Retinal pigment epithelial cell (primary cell): Measurements from ENCODE around the gene CDK12.
"Not testable (repeated sequence)": the region's sequence is repeated elsewhere in the genome, so short reads cannot be mapped to it uniquely, and the experiment has no call there.

Experiments
- DNase-seq: peaks from one replicate; pipeline ENCODE4 v3.0.0-alpha.2; 2010; ENCODE audit warnings: low read depth
- H3K4me3 ChIP-seq: 2 replicates; pipeline ENCODE4 v1.5.1; 2011; ENCODE audit warnings: mild to moderate bottlenecking, low read length, control low read depth, moderate library complexity
- TF ChIP-seq, protein P1 (sequence below): conservative IDR thresholded peaks from 2 replicates; pipeline ENCODE4 v1.5.1; 2011; ENCODE audit warnings: low read depth, low read length, control low read depth, inconsistent platforms

Gene CDK12

DNA sequence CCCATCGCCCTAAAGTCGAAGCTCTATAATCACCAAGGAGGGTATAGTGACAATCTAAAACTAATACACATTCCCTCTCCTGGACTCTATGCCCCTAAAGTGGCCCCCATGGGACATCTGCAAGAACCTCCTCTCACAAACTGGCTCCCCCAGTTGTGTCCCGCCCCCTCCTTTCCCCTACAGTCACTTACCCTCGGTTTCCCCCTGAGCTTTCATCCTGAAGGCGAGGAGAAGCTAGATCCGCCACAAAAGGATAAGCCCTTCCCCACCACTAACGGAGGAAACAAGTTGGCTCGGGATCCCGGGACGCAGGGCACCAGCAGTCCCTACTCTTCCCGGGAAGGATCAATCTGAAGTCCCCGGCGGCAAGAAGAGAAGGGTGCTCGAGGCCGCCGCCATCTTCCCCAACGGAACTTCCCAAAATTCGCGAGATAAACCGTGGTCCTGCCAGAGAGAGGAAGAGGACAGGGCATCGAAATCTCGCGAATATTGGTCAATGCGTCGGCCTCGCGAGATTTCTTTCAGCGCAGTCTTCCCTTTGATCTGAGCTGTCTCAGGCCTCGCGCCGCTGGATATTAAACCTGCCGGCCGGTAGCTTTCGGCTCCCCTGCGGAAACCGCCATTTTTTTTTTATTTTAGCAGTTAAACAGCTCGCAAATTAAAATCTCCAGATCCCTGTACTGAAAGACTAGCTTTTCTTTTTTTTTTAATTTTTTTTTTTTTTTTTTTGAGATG, 10.3 kb upstream of the CDK12 start, which contains the start of gene MED1:
MED1 (minus strand) TSS at position 417 of the 735 bp plus-strand sequence; CDS start at position 216, 201 bp downstream.
- H3K4me3 ChIP-seq, result peak within 1 kb of the TSS; percentile 73
- DNase-seq, result peak; percentile 92
- TF ChIP-seq, protein P1, sequence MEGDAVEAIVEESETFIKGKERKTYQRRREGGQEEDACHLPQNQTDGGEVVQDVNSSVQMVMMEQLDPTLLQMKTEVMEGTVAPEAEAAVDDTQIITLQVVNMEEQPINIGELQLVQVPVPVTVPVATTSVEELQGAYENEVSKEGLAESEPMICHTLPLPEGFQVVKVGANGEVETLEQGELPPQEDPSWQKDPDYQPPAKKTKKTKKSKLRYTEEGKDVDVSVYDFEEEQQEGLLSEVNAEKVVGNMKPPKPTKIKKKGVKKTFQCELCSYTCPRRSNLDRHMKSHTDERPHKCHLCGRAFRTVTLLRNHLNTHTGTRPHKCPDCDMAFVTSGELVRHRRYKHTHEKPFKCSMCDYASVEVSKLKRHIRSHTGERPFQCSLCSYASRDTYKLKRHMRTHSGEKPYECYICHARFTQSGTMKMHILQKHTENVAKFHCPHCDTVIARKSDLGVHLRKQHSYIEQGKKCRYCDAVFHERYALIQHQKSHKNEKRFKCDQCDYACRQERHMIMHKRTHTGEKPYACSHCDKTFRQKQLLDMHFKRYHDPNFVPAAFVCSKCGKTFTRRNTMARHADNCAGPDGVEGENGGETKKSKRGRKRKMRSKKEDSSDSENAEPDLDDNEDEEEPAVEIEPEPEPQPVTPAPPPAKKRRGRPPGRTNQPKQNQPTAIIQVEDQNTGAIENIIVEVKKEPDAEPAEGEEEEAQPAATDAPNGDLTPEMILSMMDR, result no peak

DNA sequence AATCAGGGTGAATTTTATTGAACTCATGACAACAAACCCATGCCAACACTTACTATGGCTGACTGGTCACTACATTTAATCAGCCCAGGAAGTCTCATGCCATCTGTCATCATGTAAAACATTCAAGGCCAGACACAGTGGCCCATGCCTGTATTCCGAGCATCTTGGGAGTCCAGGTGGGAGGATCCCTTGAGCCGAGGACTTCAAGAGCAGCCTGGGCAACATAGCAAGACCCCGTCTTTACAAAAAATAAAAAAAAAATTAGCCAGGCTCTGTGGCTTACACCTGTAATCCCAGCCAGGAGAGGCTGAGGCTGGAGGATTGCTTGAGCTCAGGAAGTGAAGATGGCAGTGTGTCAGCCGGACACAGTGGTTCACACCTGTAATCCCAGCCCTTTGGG, 5.4 kb upstream of the CDK12 start:
- no peak overlapping the region for H3K4me3 ChIP-seq
- no peak for DNase-seq
- TF ChIP-seq, protein P1, result no peak

DNA sequence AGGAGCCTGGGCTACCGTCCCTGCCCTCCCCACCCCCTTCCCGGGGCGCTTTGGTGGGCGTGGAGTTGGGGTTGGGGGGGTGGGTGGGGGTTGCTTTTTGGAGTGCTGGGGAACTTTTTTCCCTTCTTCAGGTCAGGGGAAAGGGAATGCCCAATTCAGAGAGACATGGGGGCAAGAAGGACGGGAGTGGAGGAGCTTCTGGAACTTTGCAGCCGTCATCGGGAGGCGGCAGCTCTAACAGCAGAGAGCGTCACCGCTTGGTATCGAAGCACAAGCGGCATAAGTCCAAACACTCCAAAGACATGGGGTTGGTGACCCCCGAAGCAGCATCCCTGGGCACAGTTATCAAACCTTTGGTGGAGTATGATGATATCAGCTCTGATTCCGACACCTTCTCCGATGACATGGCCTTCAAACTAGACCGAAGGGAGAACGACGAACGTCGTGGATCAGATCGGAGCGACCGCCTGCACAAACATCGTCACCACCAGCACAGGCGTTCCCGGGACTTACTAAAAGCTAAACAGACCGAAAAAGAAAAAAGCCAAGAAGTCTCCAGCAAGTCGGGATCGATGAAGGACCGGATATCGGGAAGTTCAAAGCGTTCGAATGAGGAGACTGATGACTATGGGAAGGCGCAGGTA, 762 bp downstream of the CDK12 start:
- peak overlapping the region; percentile 91 for H3K4me3 ChIP-seq
- no peak for DNase-seq
- TF ChIP-seq, protein P1, result no peak

DNA sequence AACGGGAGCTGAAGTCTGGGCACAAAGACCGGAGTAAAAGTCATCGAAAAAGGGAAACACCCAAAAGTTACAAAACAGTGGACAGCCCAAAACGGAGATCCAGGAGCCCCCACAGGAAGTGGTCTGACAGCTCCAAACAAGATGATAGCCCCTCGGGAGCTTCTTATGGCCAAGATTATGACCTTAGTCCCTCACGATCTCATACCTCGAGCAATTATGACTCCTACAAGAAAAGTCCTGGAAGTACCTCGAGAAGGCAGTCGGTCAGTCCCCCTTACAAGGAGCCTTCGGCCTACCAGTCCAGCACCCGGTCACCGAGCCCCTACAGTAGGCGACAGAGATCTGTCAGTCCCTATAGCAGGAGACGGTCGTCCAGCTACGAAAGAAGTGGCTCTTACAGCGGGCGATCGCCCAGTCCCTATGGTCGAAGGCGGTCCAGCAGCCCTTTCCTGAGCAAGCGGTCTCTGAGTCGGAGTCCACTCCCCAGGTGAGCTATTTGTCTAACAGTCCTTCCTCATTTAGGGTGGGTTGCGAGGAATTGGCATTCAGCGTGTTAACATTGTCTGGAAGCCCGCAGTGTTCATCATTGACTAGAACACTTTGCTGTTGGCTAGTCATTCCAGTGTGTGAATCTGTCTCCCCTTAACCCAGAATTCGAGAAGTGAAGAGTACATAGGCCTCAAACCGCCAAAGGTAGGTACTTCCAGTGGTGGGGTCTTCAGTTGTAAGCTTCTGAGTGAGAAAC, 1.5 kb downstream of the CDK12 start:
- H3K4me3 ChIP-seq, result peak overlapping the region; percentile 91
- TF ChIP-seq, protein P1, result no peak
- no peak for DNase-seq

DNA sequence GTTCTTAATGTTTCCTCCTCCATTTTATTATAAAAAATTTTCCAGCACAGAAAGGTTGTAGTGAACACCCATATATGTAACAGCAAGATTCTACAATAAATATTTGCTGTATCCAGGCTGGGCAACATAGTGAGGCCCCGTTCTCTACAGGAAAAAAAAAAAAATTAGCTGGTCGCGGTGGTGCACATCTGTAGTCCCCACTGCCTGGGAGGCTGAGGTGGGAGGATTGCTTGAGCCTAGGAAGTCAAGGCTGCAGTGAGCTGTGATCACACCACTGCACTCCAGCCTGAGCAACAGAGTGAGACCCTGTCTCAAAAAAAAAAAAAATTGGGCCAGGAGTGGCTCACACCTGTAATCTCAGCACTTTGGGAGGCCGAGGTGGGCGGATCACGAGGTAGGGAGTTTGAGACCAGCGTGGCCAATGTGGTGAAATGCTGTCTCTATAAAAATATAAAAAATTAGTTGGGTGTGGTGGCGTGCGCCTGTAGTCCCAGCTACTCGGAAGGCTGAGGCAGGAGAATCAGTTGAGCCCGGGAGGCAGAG, 3.4 kb downstream of the CDK12 start:
- peak overlapping the region; percentile 91 for H3K4me3 ChIP-seq
- not testable (repeated sequence) for DNase-seq

DNA sequence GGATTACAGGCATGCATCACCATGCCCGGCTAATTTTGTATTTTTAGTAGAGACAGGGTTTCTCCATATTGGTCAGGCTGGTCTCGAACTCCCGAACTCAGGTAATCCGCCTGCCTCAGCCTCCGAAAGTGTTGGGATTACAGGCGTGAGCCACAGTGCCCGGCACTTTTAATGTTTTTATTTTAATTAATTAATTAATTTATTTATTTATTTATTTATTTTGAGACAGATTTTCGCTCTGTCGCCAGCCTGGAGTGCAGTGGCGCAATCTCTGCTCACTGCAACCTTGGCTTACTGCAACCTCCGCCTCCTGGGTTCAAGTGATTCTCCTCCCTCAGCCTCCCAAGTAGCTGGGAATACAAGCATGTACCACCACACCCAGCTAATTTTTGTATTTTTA, 7.3 kb downstream of the CDK12 start:
- not testable (repeated sequence) for DNase-seq, H3K4me3 ChIP-seq

DNA sequence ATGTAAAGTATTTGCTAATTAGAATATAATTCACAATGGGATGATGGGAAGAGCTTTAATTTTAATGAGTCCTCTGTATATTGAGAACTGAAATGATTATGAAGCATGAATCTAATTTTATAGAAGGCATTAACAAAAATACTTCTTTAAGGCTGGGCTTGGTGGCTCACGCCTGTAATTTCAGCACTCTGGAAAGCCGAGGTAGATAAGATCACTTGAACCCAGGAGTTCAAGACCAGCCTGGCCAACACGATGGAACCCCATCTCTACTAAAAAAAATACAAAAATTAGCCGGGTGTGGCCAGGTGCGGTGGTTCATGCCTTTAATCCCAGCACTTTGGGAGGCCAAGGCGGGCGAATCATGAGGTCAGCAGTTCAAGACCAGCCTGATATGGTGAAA, 12.0 kb downstream of the CDK12 start:
- TF ChIP-seq, protein P1, result no peak
- H3K4me3 ChIP-seq, result no peak overlapping the region
- no peak for DNase-seq

DNA sequence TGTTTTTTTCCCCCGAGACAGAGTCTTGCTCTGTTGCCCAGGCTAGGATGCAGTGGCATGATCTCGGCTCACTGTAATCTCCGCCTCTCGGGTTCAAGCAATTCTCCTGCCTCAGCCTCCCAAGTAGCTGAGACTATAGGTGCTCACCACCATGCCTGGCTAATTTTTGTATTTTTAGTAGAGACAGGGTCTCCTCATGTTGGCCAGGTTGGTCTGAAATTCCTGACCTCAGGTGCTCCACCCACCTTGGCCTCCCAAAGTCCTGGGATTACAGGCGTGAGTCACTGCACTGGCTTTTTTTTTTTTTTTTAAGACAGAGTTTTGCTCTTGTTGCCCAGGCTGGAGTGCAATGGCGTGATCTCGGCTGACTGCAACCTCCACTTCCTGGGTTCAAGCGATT, 18.3 kb downstream of the CDK12 start:
- DNase-seq, H3K4me3 ChIP-seq: not testable (repeated sequence)
